Measurements from ENCODE around the gene ACTL9. TPM values are rescaled to one million over a fixed set of nuclear protein-coding genes. Genes with fewer than 3 reads are reported as not detected.

ACTL9 gene
- total RNA-seq, 1 donor from 2014 or later = not detected

DNA sequence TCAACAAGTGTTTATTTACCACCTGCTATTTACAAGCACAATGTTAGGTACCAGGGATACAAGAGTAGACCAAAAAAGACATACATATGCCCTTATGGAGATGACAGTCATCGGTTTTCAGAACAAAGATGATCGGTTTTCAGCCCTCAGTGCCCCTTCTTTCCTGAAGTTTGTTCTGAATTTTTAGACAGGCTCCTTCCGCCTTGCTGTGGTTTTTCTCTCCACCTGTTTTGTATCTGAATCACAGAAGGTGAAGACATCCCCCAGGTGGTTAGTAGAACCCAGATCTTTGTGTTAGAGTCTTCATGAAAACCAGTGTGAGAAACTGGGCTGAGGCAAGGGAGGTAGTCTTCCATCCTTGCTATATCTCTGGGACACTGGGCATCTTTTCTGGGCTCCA lies 23.5 kb downstream of the ACTL9 start:
- no peak overlapping the region for H3K27ac ChIP-seq
- peaks cover 11% of the 10 kb centered on the region for H3K4me1 ChIP-seq
- TF ChIP-seq, protein P1, sequence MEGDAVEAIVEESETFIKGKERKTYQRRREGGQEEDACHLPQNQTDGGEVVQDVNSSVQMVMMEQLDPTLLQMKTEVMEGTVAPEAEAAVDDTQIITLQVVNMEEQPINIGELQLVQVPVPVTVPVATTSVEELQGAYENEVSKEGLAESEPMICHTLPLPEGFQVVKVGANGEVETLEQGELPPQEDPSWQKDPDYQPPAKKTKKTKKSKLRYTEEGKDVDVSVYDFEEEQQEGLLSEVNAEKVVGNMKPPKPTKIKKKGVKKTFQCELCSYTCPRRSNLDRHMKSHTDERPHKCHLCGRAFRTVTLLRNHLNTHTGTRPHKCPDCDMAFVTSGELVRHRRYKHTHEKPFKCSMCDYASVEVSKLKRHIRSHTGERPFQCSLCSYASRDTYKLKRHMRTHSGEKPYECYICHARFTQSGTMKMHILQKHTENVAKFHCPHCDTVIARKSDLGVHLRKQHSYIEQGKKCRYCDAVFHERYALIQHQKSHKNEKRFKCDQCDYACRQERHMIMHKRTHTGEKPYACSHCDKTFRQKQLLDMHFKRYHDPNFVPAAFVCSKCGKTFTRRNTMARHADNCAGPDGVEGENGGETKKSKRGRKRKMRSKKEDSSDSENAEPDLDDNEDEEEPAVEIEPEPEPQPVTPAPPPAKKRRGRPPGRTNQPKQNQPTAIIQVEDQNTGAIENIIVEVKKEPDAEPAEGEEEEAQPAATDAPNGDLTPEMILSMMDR (IDR thresholded peaks at IDR 0.05) = no peak
- no peaks in the 10 kb centered on the region for H3K9me3 ChIP-seq
- intact Hi-C loops (cut with DNase I) = no loop called here
- ATAC-seq = no peak
- H3K4me3 ChIP-seq = no peak overlapping the region
- H3K36me3 ChIP-seq = no peaks in the 10 kb centered on the region
- H3K27me3 ChIP-seq (ENCODE audit: low read depth) = no peaks in the 10 kb centered on the region
- no peak for DNase-seq

DNA sequence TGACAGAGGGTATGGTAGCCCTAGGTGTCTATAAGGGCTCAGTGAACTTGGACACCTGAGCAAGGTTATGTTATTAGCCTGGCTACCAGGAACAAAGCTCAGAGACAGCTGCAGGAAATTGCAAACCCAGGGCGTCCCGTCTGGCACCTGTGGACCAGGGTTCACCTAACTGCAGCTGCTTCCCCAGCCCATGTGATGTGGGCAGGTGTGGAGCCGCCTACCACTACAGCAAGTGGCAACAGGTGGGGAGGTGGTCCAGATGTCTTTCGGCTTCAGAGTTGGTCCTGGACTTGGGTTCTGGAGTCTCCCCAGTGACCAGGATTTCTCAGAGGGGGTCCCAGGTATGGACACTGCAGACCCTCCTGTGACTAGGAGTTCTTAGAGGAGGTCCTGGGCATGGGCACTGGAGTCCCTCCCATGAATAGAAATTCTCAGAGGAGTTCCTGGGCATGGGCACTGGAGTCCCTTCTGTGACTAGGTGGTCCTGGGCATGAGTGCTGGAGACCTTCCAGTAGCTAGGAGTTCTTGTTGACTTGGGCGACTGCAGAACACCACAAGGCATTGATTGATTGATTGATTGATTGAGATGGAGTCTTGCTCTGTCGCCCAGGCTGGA lies 25.2 kb downstream of the ACTL9 start:
- H3K27ac ChIP-seq = no peak overlapping the region
- H3K27me3 ChIP-seq (ENCODE audit: low read depth) = no peaks in the 10 kb centered on the region
- H3K36me3 ChIP-seq = no peaks in the 10 kb centered on the region
- no peak overlapping the region for H3K4me3 ChIP-seq
- DNase-seq (no peak), ATAC-seq (no peak)
- H3K9me3 ChIP-seq = no peaks in the 10 kb centered on the region
- TF ChIP-seq, protein P1 (IDR thresholded peaks at IDR 0.05) = no peak
- H3K4me1 ChIP-seq = peaks cover 11% of the 10 kb centered on the region
- intact Hi-C loops (cut with DNase I) = no loop called here

DNA sequence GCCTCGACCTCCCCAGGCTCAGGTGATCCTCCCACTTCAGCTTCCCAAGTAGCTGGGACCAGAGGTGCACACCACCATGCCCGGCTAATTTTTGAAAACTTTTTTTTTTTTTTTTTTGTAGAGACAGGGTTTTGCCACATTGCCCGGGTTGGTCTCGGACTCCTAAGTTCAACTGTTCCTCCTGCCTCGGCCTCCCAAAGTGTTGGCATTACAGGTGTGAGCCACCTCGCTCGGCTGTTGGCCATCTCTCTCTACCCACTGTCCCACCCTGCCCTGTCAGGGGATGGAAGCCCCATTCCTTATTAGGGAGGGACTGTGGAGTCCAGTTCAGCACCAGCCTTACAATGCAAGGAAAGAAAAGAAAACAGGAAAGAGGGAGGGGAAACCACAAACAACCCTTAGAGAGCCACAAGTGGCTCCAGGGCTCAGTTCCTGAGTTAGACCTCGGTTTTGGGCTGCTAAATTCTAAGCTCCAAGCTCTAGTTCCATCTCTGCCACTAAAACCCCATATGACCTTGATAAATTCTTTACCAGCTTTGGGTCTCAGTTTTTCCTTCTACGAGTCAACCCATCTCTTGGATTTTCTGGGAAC lies 31.7 kb downstream of the ACTL9 start:
- Histone ChIP-seq H3K27me3 (ENCODE audit: low read depth) (peaks cover 7% of the 10 kb centered on the region), H3K4me1 (peaks cover 11% of the 10 kb centered on the region), H3K9me3 (no peaks in the 10 kb centered on the region), H3K4me3 (no peak overlapping the region), H3K27ac (no peak overlapping the region), H3K36me3 (no peaks in the 10 kb centered on the region)
- no peak for DNase-seq
- intact Hi-C loops (cut with DNase I) = no loop called here
- ATAC-seq = no peak
- TF ChIP-seq, protein P1 (IDR thresholded peaks at IDR 0.05) = no peak

DNA sequence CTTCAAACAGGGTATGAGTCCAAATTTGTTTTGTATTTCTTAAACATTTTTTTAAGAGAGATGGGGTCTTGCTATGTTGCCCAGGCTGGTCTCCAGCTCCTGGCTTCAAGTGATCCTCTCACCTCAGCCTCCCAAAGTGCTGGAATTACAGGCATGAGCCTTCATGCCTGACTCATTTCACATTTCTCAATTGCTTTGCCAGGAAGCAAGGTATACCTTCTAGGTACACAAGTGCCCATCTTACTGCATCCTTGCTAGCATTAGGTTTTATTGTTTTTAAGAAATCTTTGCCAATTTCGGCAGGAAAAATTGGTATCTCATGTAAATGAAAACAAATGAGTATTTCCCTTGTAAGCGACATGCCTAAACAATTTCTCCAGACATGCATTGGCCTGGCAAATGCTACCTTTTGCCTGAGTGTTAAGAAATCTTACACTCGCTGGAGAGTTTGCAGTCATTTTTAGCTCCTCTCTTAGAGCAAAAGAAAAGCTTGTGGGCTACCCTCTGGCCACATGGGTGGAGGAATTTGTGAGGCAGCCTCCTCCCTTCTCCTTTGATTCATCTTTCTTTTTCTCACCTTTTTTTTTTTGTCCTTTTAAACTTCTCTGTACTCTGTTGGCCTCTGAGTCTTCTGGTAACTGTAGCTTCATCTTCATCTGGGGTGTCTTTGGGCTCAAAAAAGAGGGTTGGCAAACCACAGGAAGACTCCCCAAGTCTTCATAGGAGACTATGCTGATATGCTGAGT lies 33.0 kb downstream of the ACTL9 start:
- ATAC-seq (no peak), DNase-seq (no peak)
- TF ChIP-seq, protein P1 (IDR thresholded peaks at IDR 0.05) = no peak
- Histone ChIP-seq H3K4me1 (no peaks in the 10 kb centered on the region), H3K27me3 (ENCODE audit: low read depth) (peaks cover 7% of the 10 kb centered on the region), H3K4me3 (no peak overlapping the region), H3K27ac (no peak overlapping the region), H3K9me3 (no peaks in the 10 kb centered on the region), H3K36me3 (no peaks in the 10 kb centered on the region)
- intact Hi-C loops (cut with DNase I) = no loop called here

DNA sequence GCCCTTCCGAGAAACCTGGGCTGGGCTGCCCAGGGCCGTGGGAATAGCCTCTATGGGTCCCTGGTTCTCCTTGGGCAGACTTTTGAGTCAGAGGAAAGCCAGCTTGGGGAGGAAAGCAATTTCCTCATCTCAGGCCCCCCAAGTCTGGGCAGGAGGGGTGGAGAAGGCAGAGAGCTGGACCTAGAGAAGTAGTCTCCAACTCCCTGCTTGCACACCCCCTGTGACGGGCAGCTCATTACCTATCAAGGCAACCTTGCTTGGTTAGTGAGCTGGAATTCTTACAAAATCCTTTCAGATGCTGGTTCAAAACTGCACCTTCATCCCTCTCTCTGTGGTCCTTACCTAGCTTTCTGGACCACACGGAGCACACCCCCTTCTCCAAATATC lies 33.9 kb downstream of the ACTL9 start:
- no peak overlapping the region for H3K27ac ChIP-seq
- intact Hi-C loops (cut with DNase I) = no loop called here

More for the DNA sequence above, 33.9 kb downstream of the ACTL9 start:
- no peak for ATAC-seq
- no peaks in the 10 kb centered on the region for H3K36me3 ChIP-seq
- H3K4me1 ChIP-seq = no peaks in the 10 kb centered on the region
- no peak overlapping the region for H3K4me3 ChIP-seq
- no peak for DNase-seq
- TF ChIP-seq, protein P1 (IDR thresholded peaks at IDR 0.05) = no peak
- H3K27me3 ChIP-seq (ENCODE audit: low read depth) = peaks cover 7% of the 10 kb centered on the region
- H3K9me3 ChIP-seq = no peaks in the 10 kb centered on the region
